ENCODE data around the gene SMARCA4. TPM values are rescaled to one million over a fixed set of nuclear protein-coding genes. Genes with fewer than 3 reads are reported as not detected.
"Not testable (repeated sequence)": the region's sequence is repeated elsewhere in the genome, so short reads cannot be mapped to it uniquely, and the experiment has no call there.

SMARCA4 gene
- total RNA-seq, 1 experiment from 2014 or later, result 127 TPM

- Mint-ChIP-seq H3K4me3 (ENCODE audit: unreplicated experiment) (no peak overlapping the region), H3K9me3 (ENCODE audit: unreplicated experiment) (no peaks in the 10 kb centered on the region), H3K27ac (ENCODE audit: low read depth, unreplicated experiment) (no peak overlapping the region), H3K27me3 (ENCODE audit: insufficient read depth, unreplicated experiment) (no peaks in the 10 kb centered on the region), H3K36me3 (ENCODE audit: insufficient read depth, unreplicated experiment) (peaks cover 96% of the 10 kb centered on the region), H3K4me1 (ENCODE audit: insufficient read depth, unreplicated experiment) (peaks cover 5% of the 10 kb centered on the region)
- intact Hi-C loops (cut with micrococcal nuclease), result no loop called here
- no TSS peak for BruUV-seq (replicated peaks)
- ChIA-PET POLR2A (no interaction called here), CTCF (no interaction called here)
- DNase-seq (ENCODE audit: unreplicated experiment), result no peak
- no peak for TF ChIP-seq CTCF (IDR thresholded peaks at IDR 0.05; ENCODE audit: unreplicated experiment)
Measured at GRCh38 chr19:11102944-11103343, 142.1 kb downstream of the SMARCA4 start.

- H3K36me3 Mint-ChIP-seq (ENCODE audit: insufficient read depth, unreplicated experiment), result peaks cover 99% of the 10 kb centered on the region
- H3K27ac Mint-ChIP-seq (ENCODE audit: low read depth, unreplicated experiment); intact Hi-C loops (cut with micrococcal nuclease); H3K4me1 Mint-ChIP-seq (ENCODE audit: insufficient read depth, unreplicated experiment); H3K4me3 Mint-ChIP-seq (ENCODE audit: unreplicated experiment); DNase-seq (ENCODE audit: unreplicated experiment); H3K9me3 Mint-ChIP-seq (ENCODE audit: unreplicated experiment); H3K27me3 Mint-ChIP-seq (ENCODE audit: insufficient read depth, unreplicated experiment); CTCF ChIA-PET: not testable (repeated sequence)
- POLR2A ChIA-PET, result interaction anchor here (1.2 kb wide), 1 partner anchor 14 kb away, joined by 4 read pairs; the partner anchor contains the start of gene LDLR
- BruUV-seq (replicated peaks), result TSS peak; percentile 11
Measured at GRCh38 chr19:11103667-11104066, 142.8 kb downstream of the SMARCA4 start.

DNA sequence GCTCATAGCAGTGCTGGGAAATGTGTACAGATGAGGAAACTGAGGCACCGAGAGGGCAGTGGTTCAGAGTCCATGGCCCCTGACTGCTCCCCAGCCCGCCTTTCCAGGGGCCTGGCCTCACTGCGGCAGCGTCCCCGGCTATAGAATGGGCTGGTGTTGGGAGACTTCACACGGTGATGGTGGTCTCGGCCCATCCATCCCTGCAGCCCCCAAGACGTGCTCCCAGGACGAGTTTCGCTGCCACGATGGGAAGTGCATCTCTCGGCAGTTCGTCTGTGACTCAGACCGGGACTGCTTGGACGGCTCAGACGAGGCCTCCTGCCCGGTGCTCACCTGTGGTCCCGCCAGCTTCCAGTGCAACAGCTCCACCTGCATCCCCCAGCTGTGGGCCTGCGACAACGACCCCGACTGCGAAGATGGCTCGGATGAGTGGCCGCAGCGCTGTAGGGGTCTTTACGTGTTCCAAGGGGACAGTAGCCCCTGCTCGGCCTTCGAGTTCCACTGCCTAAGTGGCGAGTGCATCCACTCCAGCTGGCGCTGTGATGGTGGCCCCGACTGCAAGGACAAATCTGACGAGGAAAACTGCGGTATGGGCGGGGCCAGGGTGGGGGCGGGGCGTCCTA, 144.3 kb downstream of the SMARCA4 start:
- Mint-ChIP-seq H3K9me3 (ENCODE audit: unreplicated experiment) (no peaks in the 10 kb centered on the region), H3K36me3 (ENCODE audit: insufficient read depth, unreplicated experiment) (peaks cover 100% of the 10 kb centered on the region), H3K4me3 (ENCODE audit: unreplicated experiment) (no peak overlapping the region), H3K27me3 (ENCODE audit: insufficient read depth, unreplicated experiment) (no peaks in the 10 kb centered on the region), H3K27ac (ENCODE audit: low read depth, unreplicated experiment) (no peak overlapping the region), H3K4me1 (ENCODE audit: insufficient read depth, unreplicated experiment) (peaks cover under 1% of the 10 kb centered on the region)
- ChIA-PET POLR2A (interaction anchor here (0.6 to 1.0 kb wide), 2 partner anchors 10 to 17 kb away, joined by 3 read pairs; no protein-coding TSS in a partner anchor), CTCF (interaction anchor here (0.6 kb wide), 1 partner anchor 13 kb away, joined by 3 read pairs; no protein-coding TSS in a partner anchor)
- intact Hi-C loops (cut with micrococcal nuclease), result no loop called here
- TF ChIP-seq CTCF (IDR thresholded peaks at IDR 0.05; ENCODE audit: unreplicated experiment), result no peak
- no peak for DNase-seq (ENCODE audit: unreplicated experiment)
- no TSS peak for BruUV-seq (replicated peaks)

- no peak for DNase-seq (ENCODE audit: unreplicated experiment)
- no peaks in the 10 kb centered on the region for H3K27me3 Mint-ChIP-seq (ENCODE audit: insufficient read depth, unreplicated experiment)
- H3K27ac Mint-ChIP-seq (ENCODE audit: low read depth, unreplicated experiment), result no peak overlapping the region
- ChIA-PET POLR2A (interaction anchor here (0.6 to 1.0 kb wide), 2 partner anchors 13 to 34 kb away, joined by 3 read pairs; no protein-coding TSS in a partner anchor), CTCF (no interaction called here)
- no TSS peak for BruUV-seq (replicated peaks)
- peaks cover 100% of the 10 kb centered on the region for H3K36me3 Mint-ChIP-seq (ENCODE audit: insufficient read depth, unreplicated experiment)
- H3K9me3 Mint-ChIP-seq (ENCODE audit: unreplicated experiment), result no peaks in the 10 kb centered on the region
- no peak overlapping the region for H3K4me3 Mint-ChIP-seq (ENCODE audit: unreplicated experiment)
- intact Hi-C loops (cut with micrococcal nuclease), result no loop called here
- TF ChIP-seq CTCF (IDR thresholded peaks at IDR 0.05; ENCODE audit: unreplicated experiment), result no peak
- H3K4me1 Mint-ChIP-seq (ENCODE audit: insufficient read depth, unreplicated experiment), result no peaks in the 10 kb centered on the region
Measured at GRCh38 chr19:11106477-11106876, 145.6 kb downstream of the SMARCA4 start.

Data from MCF 10A (cell line).